Myocyte (in vitro differentiated cells): ENCODE results near the gene USP28. TPM values are rescaled to one million over a fixed set of nuclear protein-coding genes. Genes with fewer than 3 reads are reported as not detected.

Experiments
- DNase-seq: peaks from one replicate; pipeline ENCODE4 v3.0.0-alpha.2; 2012; ENCODE audit warnings: low read depth
- total RNA-seq: library from RNA; depleted of rRNA; stranded (reverse); fragments of >200 nt; gene quantifications from 2 replicates; pipeline ENCODE4 v1.2.3, GENCODE V29; 2014

The USP28 gene
- total RNA-seq, 1 donor from 2014 or later, result 34.2 TPM

- DNase-seq, result no peak
Measured at GRCh38 chr11:113876798-113877669, 1.7 kb upstream of the USP28 start.

GRCh38 chr11:113876074-113876797, 864 bp upstream of the USP28 start:
- DNase-seq, result no peak

GRCh38 chr11:113874581-113875233, 665 bp downstream of the USP28 start:
- DNase-seq, result peak; percentile 43

GRCh38 chr11:113874096-113874495, 1.3 kb downstream of the USP28 start:
- no peak for DNase-seq

- DNase-seq, result peak; percentile 72
Measured at GRCh38 chr11:113873236-113873626, 2.1 kb downstream of the USP28 start.

GRCh38 chr11:113871336-113871735, 4.0 kb downstream of the USP28 start:
- no peak for DNase-seq

- no peak for DNase-seq
Measured at GRCh38 chr11:113867843-113868503, 7.4 kb downstream of the USP28 start.

GRCh38 chr11:113865873-113866272, 9.5 kb downstream of the USP28 start:
- no peak for DNase-seq

GRCh38 chr11:113864410-113864809, 11.0 kb downstream of the USP28 start:
- no peak for DNase-seq

GRCh38 chr11:113862435-113862834, 12.9 kb downstream of the USP28 start:
- DNase-seq, result no peak

GRCh38 chr11:113859665-113860064, 15.7 kb downstream of the USP28 start:
- no peak for DNase-seq

- DNase-seq, result no peak
Measured at GRCh38 chr11:113856966-113857759, 18.2 kb downstream of the USP28 start.

- DNase-seq, result no peak
Measured at GRCh38 chr11:113855803-113856202, 19.6 kb downstream of the USP28 start.

- DNase-seq, result no peak
Measured at GRCh38 chr11:113850188-113850587, 25.2 kb downstream of the USP28 start.

- DNase-seq, result no peak
Measured at GRCh38 chr11:113849713-113850112, 25.7 kb downstream of the USP28 start.

- DNase-seq, result peak; percentile 3
Measured at GRCh38 chr11:113847580-113847979, 27.8 kb downstream of the USP28 start.

- no peak for DNase-seq
Measured at GRCh38 chr11:113847111-113847510, 28.3 kb downstream of the USP28 start.

GRCh38 chr11:113841691-113842090, 33.7 kb downstream of the USP28 start:
- no peak for DNase-seq

GRCh38 chr11:113840932-113841664, 34.3 kb downstream of the USP28 start:
- no peak for DNase-seq

GRCh38 chr11:113839842-113840241, 35.5 kb downstream of the USP28 start:
- DNase-seq, result no peak
